Neural progenitor cell (in vitro differentiated cells): ENCODE results near the gene CREB3L2. TPM values are rescaled to one million over a fixed set of nuclear protein-coding genes. Genes with fewer than 3 reads are reported as not detected.

Experiments
- DNase-seq: peaks from one replicate; pipeline ENCODE4 v3.0.0-alpha.2; 2016; ENCODE audit warnings: low spot score
- H2AFZ ChIP-seq: fragments of 200-600 bp; sonication (generic); replicated peaks from 2 replicates; pipeline ENCODE4 v1.6.1; 2016; ENCODE audit warnings: antibody characterized with exemption
- H3F3A ChIP-seq: fragments of 200-600 bp; sonication (generic); 2 replicates; pipeline ENCODE4 v1.6.1; 2016; ENCODE audit warnings: antibody characterized with exemption, low read depth
- H3K27ac ChIP-seq: fragments of 200-600 bp; sonication (generic); 2 replicates; pipeline ENCODE4 v1.5.1; 2016; ENCODE audit warnings: mild to moderate bottlenecking
- H3K27me3 ChIP-seq: fragments of 200-600 bp; sonication (generic); 2 replicates; pipeline ENCODE4 v1.6.1; 2016; ENCODE audit warnings: mild to moderate bottlenecking, moderate library complexity
- H3K36me3 ChIP-seq: fragments of 200-600 bp; sonication (generic); 2 replicates; pipeline ENCODE4 v1.5.1; 2016
- H3K4me1 ChIP-seq: fragments of 200-600 bp; sonication (generic); 2 replicates; pipeline ENCODE4 v1.6.1; 2016; ENCODE audit warnings: mixed run types
- H3K4me2 ChIP-seq: fragments of 200-600 bp; sonication (generic); 2 replicates; pipeline ENCODE4 v1.6.1; 2016
- H3K4me3 ChIP-seq: fragments of 200-600 bp; sonication (generic); 2 replicates; pipeline ENCODE4 v1.5.1; 2016
- H3K79me2 ChIP-seq: fragments of 200-600 bp; sonication (generic); 2 replicates; pipeline ENCODE4 v1.6.1; 2016; ENCODE audit warnings: low read depth
- H3K9ac ChIP-seq: fragments of 200-600 bp; sonication (generic); 2 replicates; pipeline ENCODE4 v1.6.1; 2016
- H3K9me3 ChIP-seq: fragments of 200-600 bp; sonication (generic); 2 replicates; pipeline ENCODE4 v1.5.1; 2016; ENCODE audit warnings: low read depth
- H4K20me1 ChIP-seq: fragments of 200-600 bp; sonication (generic); 2 replicates; pipeline ENCODE4 v1.6.1; 2016; ENCODE audit warnings: low read depth
- H3K27ac Mint-ChIP-seq: 3 replicates; pipeline ENCODE4 v1.8.0; 2021; ENCODE audit warnings: mixed read lengths
- H3K27me3 Mint-ChIP-seq: 2 replicates; pipeline ENCODE4 v1.8.0; 2022; ENCODE audit warnings: low read depth, mild to moderate bottlenecking, inconsistent platforms, moderate library complexity, mixed read lengths; ENCODE audit not compliant: insufficient read depth
- H3K36me3 Mint-ChIP-seq: 3 replicates; pipeline ENCODE4 v1.8.0; 2021; ENCODE audit warnings: mixed read lengths
- H3K4me1 Mint-ChIP-seq: 3 replicates; pipeline ENCODE4 v1.8.0; 2021; ENCODE audit warnings: mixed read lengths
- H3K4me3 Mint-ChIP-seq: 3 replicates; pipeline ENCODE4 v1.8.0; 2021; ENCODE audit warnings: mild to moderate bottlenecking, moderate library complexity, mixed read lengths
- H3K9me3 Mint-ChIP-seq: 3 replicates; pipeline ENCODE4 v1.8.0; 2020; ENCODE audit warnings: mixed read lengths
- EZH2 ChIP-seq: fragments of 200-600 bp; sonication (generic); IDR thresholded peaks from 2 replicates; pipeline ENCODE4 v1.6.1; 2017; ENCODE audit warnings: antibody characterized with exemption, mild to moderate bottlenecking, moderate library complexity
- EZH2phosphoT487 ChIP-seq: fragments of 200-600 bp; sonication (generic); IDR thresholded peaks from 2 replicates; pipeline ENCODE4 v1.6.1; 2017; ENCODE audit warnings: antibody characterized with exemption
- total RNA-seq: library from RNA; depleted of rRNA; stranded (reverse); fragments of >200 nt; gene quantifications from 2 replicates; pipeline ENCODE4 v1.2.3, GENCODE V29; 2015; ENCODE audit warnings: low replicate concordance
- TF ChIP-seq, protein P1 (sequence below): fragments of 200-600 bp; sonication (generic); IDR thresholded peaks from 2 replicates; pipeline ENCODE4 v1.5.1; 2017; ENCODE audit warnings: antibody characterized with exemption, mild to moderate bottlenecking

CREB3L2 gene
- total RNA-seq, 1 donor from 2014 or later: 9.9 TPM

GRCh38 chr7:137964824-137965545, 36.9 kb downstream of the CREB3L2 start:
- no peaks in the 10 kb centered on the region for H4K20me1 ChIP-seq
- H3K27ac ChIP-seq: no peak overlapping the region
- H3K9me3 Mint-ChIP-seq: peaks cover 3% of the 10 kb centered on the region
- H3K79me2 ChIP-seq: peaks cover 25% of the 10 kb centered on the region
- no peak overlapping the region for H3K4me2 ChIP-seq
- peaks cover 6% of the 10 kb centered on the region for H3K4me1 Mint-ChIP-seq
- peaks cover 6% of the 10 kb centered on the region for H3K4me1 ChIP-seq
- H2AFZ ChIP-seq: no peak overlapping the region
- no peak overlapping the region for H3K9ac ChIP-seq
- H3K36me3 ChIP-seq: no peaks in the 10 kb centered on the region
- TF ChIP-seq, protein P1, sequence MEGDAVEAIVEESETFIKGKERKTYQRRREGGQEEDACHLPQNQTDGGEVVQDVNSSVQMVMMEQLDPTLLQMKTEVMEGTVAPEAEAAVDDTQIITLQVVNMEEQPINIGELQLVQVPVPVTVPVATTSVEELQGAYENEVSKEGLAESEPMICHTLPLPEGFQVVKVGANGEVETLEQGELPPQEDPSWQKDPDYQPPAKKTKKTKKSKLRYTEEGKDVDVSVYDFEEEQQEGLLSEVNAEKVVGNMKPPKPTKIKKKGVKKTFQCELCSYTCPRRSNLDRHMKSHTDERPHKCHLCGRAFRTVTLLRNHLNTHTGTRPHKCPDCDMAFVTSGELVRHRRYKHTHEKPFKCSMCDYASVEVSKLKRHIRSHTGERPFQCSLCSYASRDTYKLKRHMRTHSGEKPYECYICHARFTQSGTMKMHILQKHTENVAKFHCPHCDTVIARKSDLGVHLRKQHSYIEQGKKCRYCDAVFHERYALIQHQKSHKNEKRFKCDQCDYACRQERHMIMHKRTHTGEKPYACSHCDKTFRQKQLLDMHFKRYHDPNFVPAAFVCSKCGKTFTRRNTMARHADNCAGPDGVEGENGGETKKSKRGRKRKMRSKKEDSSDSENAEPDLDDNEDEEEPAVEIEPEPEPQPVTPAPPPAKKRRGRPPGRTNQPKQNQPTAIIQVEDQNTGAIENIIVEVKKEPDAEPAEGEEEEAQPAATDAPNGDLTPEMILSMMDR: no peak
- TF ChIP-seq EZH2phosphoT487: no peak
- no peak for TF ChIP-seq EZH2
- H3K4me3 ChIP-seq: no peak overlapping the region
- H3K27ac Mint-ChIP-seq: no peak overlapping the region
- peaks cover 5% of the 10 kb centered on the region for H3F3A ChIP-seq
- peaks cover 29% of the 10 kb centered on the region for H3K36me3 Mint-ChIP-seq
- no peak for DNase-seq
- peaks cover 5% of the 10 kb centered on the region for H3K27me3 Mint-ChIP-seq
- H3K4me3 Mint-ChIP-seq: no peak overlapping the region
- no peaks in the 10 kb centered on the region for H3K9me3 ChIP-seq
- H3K27me3 ChIP-seq: no peaks in the 10 kb centered on the region

- Histone ChIP-seq H2AFZ (no peak overlapping the region), H4K20me1 (no peaks in the 10 kb centered on the region), H3K27me3 (no peaks in the 10 kb centered on the region), H3K79me2 (peaks cover 26% of the 10 kb centered on the region), H3K36me3 (no peaks in the 10 kb centered on the region), H3K9me3 (no peaks in the 10 kb centered on the region), H3F3A (peaks cover 4% of the 10 kb centered on the region), H3K4me1 (peaks cover 6% of the 10 kb centered on the region), H3K4me2 (no peak overlapping the region), H3K4me3 (no peak overlapping the region), H3K9ac (no peak overlapping the region), H3K27ac (no peak overlapping the region)
- Mint-ChIP-seq H3K4me1 (peaks cover 16% of the 10 kb centered on the region), H3K27me3 (peaks cover 5% of the 10 kb centered on the region), H3K4me3 (no peak overlapping the region), H3K36me3 (peaks cover 21% of the 10 kb centered on the region), H3K27ac (no peak overlapping the region), H3K9me3 (no peaks in the 10 kb centered on the region)
- no peak for DNase-seq
- TF ChIP-seq, protein P1: no peak
- TF ChIP-seq EZH2phosphoT487 (no peak), EZH2 (no peak)
Measured at GRCh38 chr7:137962875-137963507, 38.9 kb downstream of the CREB3L2 start.

GRCh38 chr7:137962491-137962874, 39.4 kb downstream of the CREB3L2 start:
- no peaks in the 10 kb centered on the region for H3K9me3 ChIP-seq
- H3K9me3 Mint-ChIP-seq: no peaks in the 10 kb centered on the region
- no peak overlapping the region for H3K27ac ChIP-seq
- no peaks in the 10 kb centered on the region for H3K36me3 ChIP-seq
- peaks cover 22% of the 10 kb centered on the region for H3K79me2 ChIP-seq
- H3K4me3 ChIP-seq: no peak overlapping the region
- H3K4me2 ChIP-seq: no peak overlapping the region
- H3K27ac Mint-ChIP-seq: no peak overlapping the region
- peaks cover 4% of the 10 kb centered on the region for H3K27me3 Mint-ChIP-seq
- H3K4me1 ChIP-seq: peaks cover 2% of the 10 kb centered on the region
- no peak for DNase-seq
- peaks cover 21% of the 10 kb centered on the region for H3K36me3 Mint-ChIP-seq
- TF ChIP-seq EZH2phosphoT487 (no peak), EZH2 (no peak)
- TF ChIP-seq, protein P1: no peak
- H3K27me3 ChIP-seq: no peaks in the 10 kb centered on the region
- H3K9ac ChIP-seq: no peak overlapping the region
- H3F3A ChIP-seq: no peaks in the 10 kb centered on the region
- H2AFZ ChIP-seq: no peak overlapping the region
- H4K20me1 ChIP-seq: no peaks in the 10 kb centered on the region
- peaks cover 17% of the 10 kb centered on the region for H3K4me1 Mint-ChIP-seq
- H3K4me3 Mint-ChIP-seq: no peak overlapping the region
